Ascending aorta (tissue), 2 donors: ENCODE measurements around the gene EEF1AKMT4. TPM values are rescaled to one million over a fixed set of nuclear protein-coding genes. Genes with fewer than 3 reads are reported as not detected.
"Not testable (repeated sequence)": the region's sequence is repeated elsewhere in the genome, so short reads cannot be mapped to it uniquely, and the experiment has no call there.

ENCODE experiments used
- DNase-seq, 2 donors: peaks; one replicate each; pipeline ENCODE4 v3.0.0-alpha.2; 2019; ENCODE audit warnings: low spot score in 2 of 2
- H3K27ac ChIP-seq, 2 donors: fragments of 200-600 bp; sonication (generic); one replicate each; pipeline ENCODE4 v1.5.1; 2016 to 2017; ENCODE audit warnings: mild to moderate bottlenecking in 1 of 2
- H3K27me3 ChIP-seq: fragments of 200-600 bp; sonication (generic); one replicate; pipeline ENCODE4 v1.5.1; 2017
- H3K36me3 ChIP-seq, 2 donors: fragments of 200-600 bp; sonication (generic); one replicate each; pipeline ENCODE4 v1.5.1; 2016
- H3K4me1 ChIP-seq, 2 donors: fragments of 200-600 bp; sonication (generic); one replicate each; pipeline ENCODE4 v1.5.1; 2016 to 2017; ENCODE audit warnings: mild to moderate bottlenecking in 1 of 2
- H3K4me3 ChIP-seq, 2 donors: fragments of 200-600 bp; sonication (generic); one replicate each; pipeline ENCODE4 v1.5.1; 2016 to 2017; ENCODE audit warnings: mild to moderate bottlenecking in 1 of 2
- H3K9me3 ChIP-seq, 2 donors: fragments of 200-600 bp; sonication (generic); one replicate each; pipeline ENCODE4 v1.5.1; 2016
- CTCF ChIP-seq, 3 experiments: fragments of 200-600 bp in 2 of 3; fragments of 450-650 bp in 1 of 3; sonication (generic) in 2 of 3; IDR thresholded peaks; one replicate each; pipeline ENCODE4 v1.5.1; 2016 to 2019; ENCODE audit warnings: antibody characterized with exemption in 3 of 3, mild to moderate bottlenecking in 1 of 3, moderate library complexity in 1 of 3
- intact Hi-C: fragments of 100-400 bp; cut with DNase I; formaldehyde crosslinking; loops from one replicate; pipeline ENCODE4 v1.15.1; 2023
- total RNA-seq: library from RNA; depleted of rRNA; stranded (reverse); fragments of >200 nt; gene quantifications from one replicate; pipeline ENCODE4 v1.1.0, GENCODE V29; 2016

Gene EEF1AKMT4
- total RNA-seq, 1 donor from 2014 or later = 4.8 TPM

GRCh38 chr3:184259878-184260723 lies 10.6 kb downstream of the EEF1AKMT4 start:
- intact Hi-C loops = no loop called here
- Histone ChIP-seq H3K27ac (no peak overlapping the region), H3K36me3 (no peaks in the 10 kb centered on the region), H3K4me1 (peaks cover 14 to 21% of the 10 kb centered on the region in 2 donors), H3K4me3 (peak overlapping the region; percentile 54 to 72), H3K27me3 (peaks cover 19% of the 10 kb centered on the region), H3K9me3 (no peaks in the 10 kb centered on the region)
- TF ChIP-seq CTCF (IDR thresholded peaks at IDR 0.05) = no peak
- DNase-seq = no peak

DNA sequence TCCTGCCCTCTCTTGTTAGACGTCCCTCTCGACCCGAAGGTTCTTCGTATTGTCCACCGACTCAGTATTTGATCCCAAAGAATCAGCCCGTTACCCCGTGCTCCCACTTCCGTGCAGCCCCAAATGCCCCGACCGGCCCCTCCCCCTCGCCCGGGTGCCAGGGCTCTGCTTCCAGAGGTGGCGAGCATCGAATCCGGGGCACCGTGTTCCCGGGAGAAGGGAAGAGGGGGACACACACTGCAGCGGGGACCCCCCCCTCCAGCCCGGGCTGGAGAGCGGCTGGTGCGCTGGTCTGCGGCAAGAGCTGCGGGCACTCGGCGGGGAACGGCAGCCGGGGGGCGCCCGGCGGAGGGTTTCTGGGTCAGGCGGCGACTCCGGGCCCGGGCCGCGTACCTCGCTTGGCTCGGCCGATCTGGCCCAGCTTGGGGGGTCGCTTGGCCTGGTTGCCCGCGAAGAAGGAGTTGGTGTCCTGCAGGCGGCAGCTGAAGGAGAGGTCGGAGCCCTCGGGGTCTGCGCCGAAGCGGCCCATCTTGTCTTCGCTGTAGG lies 11.3 kb downstream of the EEF1AKMT4 start:
- H3K27ac ChIP-seq = no peak overlapping the region
- H3K4me3 ChIP-seq = peak overlapping the region; percentile 54 to 72
- H3K4me1 ChIP-seq = peaks cover 14 to 21% of the 10 kb centered on the region in 2 donors
- H3K27me3 ChIP-seq = peaks cover 24% of the 10 kb centered on the region
- H3K9me3 ChIP-seq = no peaks in the 10 kb centered on the region
- intact Hi-C loops = no loop called here
- no peaks in the 10 kb centered on the region for H3K36me3 ChIP-seq
- no peak for DNase-seq
- no peak for TF ChIP-seq CTCF (IDR thresholded peaks at IDR 0.05)

GRCh38 chr3:184261270-184261853 lies 11.9 kb downstream of the EEF1AKMT4 start, which contains the start of gene CAMK2N2:
TSS of gene CAMK2N2 (minus strand) at chr3:184261553. CDS start at chr3:184261285, 268 bp downstream.
- no peaks in the 10 kb centered on the region for H3K9me3 ChIP-seq
- H3K27me3 ChIP-seq = peaks cover 26% of the 10 kb centered on the region
- intact Hi-C loops = no loop called here
- no peak for TF ChIP-seq CTCF (IDR thresholded peaks at IDR 0.05)
- peaks cover 14 to 21% of the 10 kb centered on the region in 2 donors for H3K4me1 ChIP-seq
- H3K36me3 ChIP-seq = no peaks in the 10 kb centered on the region
- H3K4me3 ChIP-seq = peak within 1 kb of the TSS; percentile 54 to 72
- DNase-seq = no peak
- H3K27ac ChIP-seq = no peak within 1 kb of the TSS

DNA sequence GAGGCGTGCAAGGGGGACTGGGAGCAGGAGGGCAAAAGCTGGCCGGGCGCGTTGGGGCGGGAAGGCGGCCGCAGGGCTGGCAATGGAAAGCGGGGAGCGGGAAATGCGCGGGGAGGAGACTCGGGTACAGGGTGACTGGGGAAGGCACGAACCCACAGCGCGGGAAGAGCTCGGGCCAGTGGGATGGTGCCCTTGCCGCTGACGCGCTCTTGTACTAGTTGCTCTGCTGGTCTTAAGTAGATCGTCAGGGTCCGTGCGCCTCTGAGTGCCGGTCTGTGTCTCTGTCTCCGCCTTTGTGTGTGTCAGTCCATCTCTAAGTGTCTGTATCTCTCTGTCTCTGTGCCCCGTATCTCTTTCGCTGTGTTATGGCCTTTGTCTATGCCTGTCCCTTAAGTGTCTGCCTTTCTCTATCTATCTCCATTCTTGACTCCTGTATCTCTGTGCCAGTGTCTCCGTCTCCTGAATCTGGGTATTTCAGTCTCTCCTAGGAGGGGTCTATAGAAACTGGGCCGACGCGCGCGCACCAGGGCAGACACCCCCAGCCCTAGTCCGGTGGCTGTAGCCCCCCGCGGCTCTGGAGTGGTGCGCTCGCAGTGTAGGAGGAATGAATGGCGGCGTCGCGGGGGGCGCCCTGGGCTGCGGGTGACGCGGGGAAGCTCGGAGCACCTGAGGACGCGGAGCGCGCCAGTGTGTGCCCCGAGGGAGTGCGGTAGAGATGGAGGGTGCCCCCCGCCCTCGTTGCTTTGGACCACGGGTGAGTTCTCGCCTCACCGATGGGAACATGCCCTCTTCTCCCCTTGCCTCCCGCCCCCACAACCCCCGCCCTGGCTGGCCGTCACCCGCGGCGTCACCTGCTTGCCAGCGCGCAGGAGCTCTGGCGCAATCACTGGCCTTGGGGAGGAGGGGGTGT lies 12.6 kb downstream of the EEF1AKMT4 start:
- Histone ChIP-seq H3K27ac (no peak overlapping the region), H3K36me3 (no peaks in the 10 kb centered on the region), H3K4me1 (peaks cover 14 to 21% of the 10 kb centered on the region in 2 donors), H3K27me3 (peaks cover 26% of the 10 kb centered on the region), H3K4me3 (peak overlapping the region; percentile 54 to 72), H3K9me3 (no peaks in the 10 kb centered on the region)
- TF ChIP-seq CTCF (IDR thresholded peaks at IDR 0.05) = no peak
- intact Hi-C loops = no loop called here
- DNase-seq = no peak

- Histone ChIP-seq H3K4me3 (peak overlapping the region in 1 of 2 donors; percentile 72), H3K27me3 (peaks cover 26% of the 10 kb centered on the region), H3K4me1 (peaks cover 14 to 21% of the 10 kb centered on the region in 2 donors), H3K27ac (no peak overlapping the region), H3K9me3 (no peaks in the 10 kb centered on the region), H3K36me3 (no peaks in the 10 kb centered on the region)
- intact Hi-C loops = no loop called here
- DNase-seq = no peak
- no peak for TF ChIP-seq CTCF (IDR thresholded peaks at IDR 0.05)
Observed at GRCh38 chr3:184262764-184263179, 13.3 kb downstream of the EEF1AKMT4 start.

DNA sequence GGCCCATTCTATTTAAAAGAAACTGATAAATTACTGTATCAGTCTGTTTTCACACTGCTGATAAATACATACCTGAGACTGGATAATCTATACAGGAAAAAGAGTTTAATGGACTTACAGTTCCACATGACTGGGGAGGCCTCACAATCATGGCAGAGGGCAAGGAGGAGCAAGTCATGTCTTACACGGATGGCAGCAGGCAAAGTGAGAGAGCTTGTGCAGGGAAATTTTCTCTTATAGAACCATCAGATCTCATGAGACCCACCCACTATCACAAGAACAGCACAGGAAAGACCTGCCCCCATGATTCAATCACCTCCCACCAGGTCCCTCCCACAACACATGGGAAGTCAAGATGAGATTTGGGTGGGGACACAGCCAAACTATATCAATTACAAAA lies 17.8 kb downstream of the EEF1AKMT4 start:
- H3K9me3 ChIP-seq, H3K4me1 ChIP-seq, H3K36me3 ChIP-seq, H3K4me3 ChIP-seq, intact Hi-C loops, H3K27ac ChIP-seq, DNase-seq: not testable (repeated sequence)
- H3K27me3 ChIP-seq = peaks cover 17% of the 10 kb centered on the region
